ENCODE results near the gene ARFRP1. TPM values are rescaled to one million over a fixed set of nuclear protein-coding genes. Genes with fewer than 3 reads are reported as not detected.

ARFRP1 gene
- total and polyA plus RNA-seq, 2 of the 13 experiments (the other 11 are each of a cell fraction or from before 2014, with no cell fraction given) = 32.0 to 51.1 TPM

DNA sequence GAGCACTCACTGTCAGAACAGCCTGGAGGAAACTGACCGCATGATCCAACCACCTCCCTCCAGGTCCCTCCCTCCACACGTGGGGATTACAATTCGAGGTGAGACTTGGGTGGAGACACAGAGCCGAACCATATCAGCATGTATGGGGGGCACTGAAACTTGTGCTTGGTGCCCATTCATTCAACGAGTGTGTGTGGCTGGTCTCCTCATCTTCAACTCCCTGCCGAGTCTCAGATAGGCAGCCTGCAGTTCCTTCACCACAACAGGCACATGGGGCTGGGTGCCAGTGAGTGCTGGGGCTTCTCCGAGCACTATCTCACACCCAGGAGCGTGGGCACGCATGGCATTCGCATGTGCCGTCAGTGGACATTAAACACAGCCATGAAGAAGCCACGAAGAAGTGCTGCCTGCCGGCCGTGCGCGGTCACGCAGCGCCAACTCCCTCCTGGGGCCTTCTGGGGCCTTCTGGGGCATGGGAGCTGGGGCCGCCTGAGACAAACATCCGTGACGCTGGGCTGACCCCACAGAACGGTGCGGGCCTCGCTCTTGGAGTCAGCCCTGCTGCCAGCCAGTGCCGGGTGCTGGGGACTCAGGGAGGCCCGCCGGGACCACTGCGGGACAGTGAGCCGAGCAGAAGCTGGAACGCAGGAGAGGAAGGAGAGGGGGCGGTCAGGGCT lies 50.4 kb downstream of the ARFRP1 start (continued):
- TF ChIP-seq ZNF512B (CRISPR knock-in tag; IDR thresholded peaks at IDR 0.05; ENCODE audit: borderline replicate concordance) (no peak), RAD21 (CRISPR knock-in tag; IDR thresholded peaks at IDR 0.05) (no peak), SAFB2 (CRISPR knock-in tag; IDR thresholded peaks at IDR 0.05; ENCODE audit: borderline replicate concordance, low read depth) (0 out of 2 replicates have a peak, but pooled peaks have one; percentile 11), E2F5 (CRISPR knock-in tag; conservative IDR thresholded peaks at IDR 0.05) (no peak), LRRFIP1 (CRISPR knock-in tag; conservative IDR thresholded peaks at IDR 0.05) (no peak), SUZ12 (IDR thresholded peaks at IDR 0.05; ENCODE audit: low read depth, low read length) (no peak), PATZ1 (CRISPR knock-in tag; IDR thresholded peaks at IDR 0.05) (peak; percentile 21; the same call in 1 of the 2 replicates), ZNF547 (CRISPR knock-in tag; IDR thresholded peaks at IDR 0.05) (peak; percentile 8; the same call in 1 of the 2 replicates), NFIB (CRISPR knock-in tag; IDR thresholded peaks at IDR 0.05; ENCODE audit: borderline replicate concordance) (no peak), ZFX (CRISPR knock-in tag; IDR thresholded peaks at IDR 0.05; ENCODE audit: low read depth) (no peak), NFE2 (CRISPR knock-in tag; IDR thresholded peaks at IDR 0.05) (no peak), POLR2AphosphoS5 (IDR thresholded peaks at IDR 0.05; ENCODE audit: low read depth, low read length) (no peak), KAT8 (CRISPR knock-in tag; IDR thresholded peaks at IDR 0.05) (no peak), ZNF333 (CRISPR knock-in tag; IDR thresholded peaks at IDR 0.05; ENCODE audit: borderline replicate concordance) (no peak), MTF2 (CRISPR knock-in tag; IDR thresholded peaks at IDR 0.05; ENCODE audit: borderline replicate concordance) (no peak)
- TF ChIP-seq, protein P1, sequence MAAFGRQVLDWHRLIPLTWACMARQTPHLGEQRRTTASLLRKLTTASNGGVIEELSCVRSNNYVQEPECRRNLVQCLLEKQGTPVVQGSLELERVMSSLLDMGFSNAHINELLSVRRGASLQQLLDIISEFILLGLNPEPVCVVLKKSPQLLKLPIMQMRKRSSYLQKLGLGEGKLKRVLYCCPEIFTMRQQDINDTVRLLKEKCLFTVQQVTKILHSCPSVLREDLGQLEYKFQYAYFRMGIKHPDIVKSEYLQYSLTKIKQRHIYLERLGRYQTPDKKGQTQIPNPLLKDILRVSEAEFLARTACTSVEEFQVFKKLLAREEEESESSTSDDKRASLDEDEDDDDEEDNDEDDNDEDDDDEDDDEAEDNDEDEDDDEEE (CRISPR knock-in tag; IDR thresholded peaks at IDR 0.05) = peak; percentile 76
- TF ChIP-seq, protein P2, sequence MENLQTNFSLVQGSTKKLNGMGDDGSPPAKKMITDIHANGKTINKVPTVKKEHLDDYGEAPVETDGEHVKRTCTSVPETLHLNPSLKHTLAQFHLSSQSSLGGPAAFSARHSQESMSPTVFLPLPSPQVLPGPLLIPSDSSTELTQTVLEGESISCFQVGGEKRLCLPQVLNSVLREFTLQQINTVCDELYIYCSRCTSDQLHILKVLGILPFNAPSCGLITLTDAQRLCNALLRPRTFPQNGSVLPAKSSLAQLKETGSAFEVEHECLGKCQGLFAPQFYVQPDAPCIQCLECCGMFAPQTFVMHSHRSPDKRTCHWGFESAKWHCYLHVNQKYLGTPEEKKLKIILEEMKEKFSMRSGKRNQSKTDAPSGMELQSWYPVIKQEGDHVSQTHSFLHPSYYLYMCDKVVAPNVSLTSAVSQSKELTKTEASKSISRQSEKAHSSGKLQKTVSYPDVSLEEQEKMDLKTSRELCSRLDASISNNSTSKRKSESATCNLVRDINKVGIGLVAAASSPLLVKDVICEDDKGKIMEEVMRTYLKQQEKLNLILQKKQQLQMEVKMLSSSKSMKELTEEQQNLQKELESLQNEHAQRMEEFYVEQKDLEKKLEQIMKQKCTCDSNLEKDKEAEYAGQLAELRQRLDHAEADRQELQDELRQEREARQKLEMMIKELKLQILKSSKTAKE (CRISPR knock-in tag; IDR thresholded peaks at IDR 0.05; ENCODE audit: borderline replicate concordance) = no peak
